ENCODE results near the gene PLA2G2C.

- TF ChIP-seq CTCF (IDR thresholded peaks at IDR 0.05 in 8 of 11, conservative IDR thresholded peaks at IDR 0.05 in 3 of 11) (no peak), POLR2A (IDR thresholded peaks at IDR 0.05) (no peak)
Observed at GRCh38 chr1:20190256-20191160, 4.2 kb upstream of the PLA2G2C start.
